A673 (cell line): ENCODE measurements around the gene LTN1.

Source experiments
- EZH2 ChIP-seq: fragments of 200-600 bp; sonication (generic); IDR thresholded peaks from 2 replicates; pipeline ENCODE4 v1.6.1; 2017; ENCODE audit warnings: borderline replicate concordance, low read depth, mild to moderate bottlenecking, mixed read lengths, antibody characterized with exemption, low read length; ENCODE audit not compliant: poor library complexity, severe bottlenecking
- TF ChIP-seq, protein P1 (sequence below): fragments of 300-800, 200-600 bp; sonication (generic); conservative IDR thresholded peaks from 2 replicates; pipeline ENCODE4 v1.5.1; 2017; ENCODE audit warnings: low read depth, mild to moderate bottlenecking, antibody characterized with exemption, low read length, moderate library complexity, mixed read lengths

GRCh38 chr21:28944296-28944695 is 48.4 kb downstream of the LTN1 start:
- TF ChIP-seq, protein P1, sequence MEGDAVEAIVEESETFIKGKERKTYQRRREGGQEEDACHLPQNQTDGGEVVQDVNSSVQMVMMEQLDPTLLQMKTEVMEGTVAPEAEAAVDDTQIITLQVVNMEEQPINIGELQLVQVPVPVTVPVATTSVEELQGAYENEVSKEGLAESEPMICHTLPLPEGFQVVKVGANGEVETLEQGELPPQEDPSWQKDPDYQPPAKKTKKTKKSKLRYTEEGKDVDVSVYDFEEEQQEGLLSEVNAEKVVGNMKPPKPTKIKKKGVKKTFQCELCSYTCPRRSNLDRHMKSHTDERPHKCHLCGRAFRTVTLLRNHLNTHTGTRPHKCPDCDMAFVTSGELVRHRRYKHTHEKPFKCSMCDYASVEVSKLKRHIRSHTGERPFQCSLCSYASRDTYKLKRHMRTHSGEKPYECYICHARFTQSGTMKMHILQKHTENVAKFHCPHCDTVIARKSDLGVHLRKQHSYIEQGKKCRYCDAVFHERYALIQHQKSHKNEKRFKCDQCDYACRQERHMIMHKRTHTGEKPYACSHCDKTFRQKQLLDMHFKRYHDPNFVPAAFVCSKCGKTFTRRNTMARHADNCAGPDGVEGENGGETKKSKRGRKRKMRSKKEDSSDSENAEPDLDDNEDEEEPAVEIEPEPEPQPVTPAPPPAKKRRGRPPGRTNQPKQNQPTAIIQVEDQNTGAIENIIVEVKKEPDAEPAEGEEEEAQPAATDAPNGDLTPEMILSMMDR, result no peak
- TF ChIP-seq EZH2, result no peak
